HCT116 (cell line): ENCODE data around the gene SYNC.

Experiments
- JUND ChIP-seq: IDR thresholded peaks from 2 replicates; pipeline ENCODE4 v1.6.1; 2012
- POLR2A ChIP-seq: IDR thresholded peaks from 2 replicates; pipeline ENCODE4 v1.7.0; 2011; ENCODE audit warnings: borderline replicate concordance; ENCODE audit not compliant: insufficient read depth, insufficient read length; ENCODE audit errors: extremely low read depth
- POLR2AphosphoS5 ChIP-seq: IDR thresholded peaks from 2 replicates; pipeline ENCODE4 v1.6.1; 2011; ENCODE audit warnings: mild to moderate bottlenecking, low read depth, low read length, moderate library complexity
- YY1 ChIP-seq: IDR thresholded peaks from 2 replicates; pipeline ENCODE4 v1.6.1; 2011; ENCODE audit warnings: low read length, low read depth, moderate library complexity, mild to moderate bottlenecking; ENCODE audit not compliant: insufficient replicate concordance; ENCODE audit errors: extremely low read depth
- ZNF274 ChIP-seq: fragments of 200-500 bp; sonication (Bioruptor generic); IDR thresholded peaks from 2 replicates; pipeline ENCODE4 v1.6.1; 2014; ENCODE audit warnings: mild to moderate bottlenecking, low read depth, low read length, inconsistent platforms
- TF ChIP-seq, protein P1 (sequence below), 3 experiments: fragments of 200-600 bp in 1 of 3; sonication (generic) in 1 of 3; IDR thresholded peaks in 2 of 3; conservative IDR thresholded peaks in 1 of 3; 2 replicates each; pipeline ENCODE4 v1.5.1; 2012 to 2017; ENCODE audit warnings: low read depth in 2 of 3, low read length in 2 of 3, antibody characterized with exemption in 1 of 3, borderline replicate concordance in 1 of 3, control low read depth in 1 of 3, mild to moderate bottlenecking in 1 of 3, mixed read lengths in 1 of 3, mixed run types in 1 of 3, moderate library complexity in 1 of 3; ENCODE audit not compliant: insufficient read depth in 1 of 3
- TF ChIP-seq, protein P2 (sequence below): IDR thresholded peaks from 2 replicates; pipeline ENCODE4 v1.6.1; 2012; ENCODE audit warnings: low read depth
- TF ChIP-seq, protein P3 (sequence below): IDR thresholded peaks from 2 replicates; pipeline ENCODE4 v1.6.1; 2012
- TF ChIP-seq, protein P4 (sequence below): IDR thresholded peaks from 2 replicates; pipeline ENCODE4 v1.6.1; 2012

DNA sequence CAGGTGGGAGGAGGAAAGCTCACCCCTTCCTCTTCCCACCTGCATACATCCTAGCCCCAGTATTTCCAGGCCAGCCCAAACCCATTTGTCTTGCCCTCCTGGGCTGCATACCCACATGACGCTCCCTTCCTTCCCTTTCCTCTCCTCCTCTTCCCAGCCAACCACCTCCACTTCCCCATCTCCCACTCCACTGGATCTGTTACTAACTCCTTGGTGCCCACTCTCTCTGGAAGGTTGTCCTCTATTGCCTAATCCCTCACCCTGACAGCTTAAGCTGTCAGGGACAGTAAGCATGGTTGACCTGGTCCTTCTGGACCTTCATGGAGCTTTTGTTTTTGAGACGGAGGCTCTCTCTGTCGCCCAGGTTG lies 23.0 kb upstream of the SYNC start:
- TF ChIP-seq YY1 (no peak), ZNF274 (no peak), POLR2A (no peak), POLR2AphosphoS5 (no peak), JUND (no peak)
- TF ChIP-seq, protein P1, sequence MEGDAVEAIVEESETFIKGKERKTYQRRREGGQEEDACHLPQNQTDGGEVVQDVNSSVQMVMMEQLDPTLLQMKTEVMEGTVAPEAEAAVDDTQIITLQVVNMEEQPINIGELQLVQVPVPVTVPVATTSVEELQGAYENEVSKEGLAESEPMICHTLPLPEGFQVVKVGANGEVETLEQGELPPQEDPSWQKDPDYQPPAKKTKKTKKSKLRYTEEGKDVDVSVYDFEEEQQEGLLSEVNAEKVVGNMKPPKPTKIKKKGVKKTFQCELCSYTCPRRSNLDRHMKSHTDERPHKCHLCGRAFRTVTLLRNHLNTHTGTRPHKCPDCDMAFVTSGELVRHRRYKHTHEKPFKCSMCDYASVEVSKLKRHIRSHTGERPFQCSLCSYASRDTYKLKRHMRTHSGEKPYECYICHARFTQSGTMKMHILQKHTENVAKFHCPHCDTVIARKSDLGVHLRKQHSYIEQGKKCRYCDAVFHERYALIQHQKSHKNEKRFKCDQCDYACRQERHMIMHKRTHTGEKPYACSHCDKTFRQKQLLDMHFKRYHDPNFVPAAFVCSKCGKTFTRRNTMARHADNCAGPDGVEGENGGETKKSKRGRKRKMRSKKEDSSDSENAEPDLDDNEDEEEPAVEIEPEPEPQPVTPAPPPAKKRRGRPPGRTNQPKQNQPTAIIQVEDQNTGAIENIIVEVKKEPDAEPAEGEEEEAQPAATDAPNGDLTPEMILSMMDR (IDR thresholded peaks at IDR 0.05 in 2 of 3, conservative IDR thresholded peaks at IDR 0.05 in 1 of 3; ENCODE audit: borderline replicate concordance in 1 of 3, insufficient read depth in 1 of 3, low read depth in 2 of 3, low read length in 2 of 3) = no peak
- TF ChIP-seq, protein P2, sequence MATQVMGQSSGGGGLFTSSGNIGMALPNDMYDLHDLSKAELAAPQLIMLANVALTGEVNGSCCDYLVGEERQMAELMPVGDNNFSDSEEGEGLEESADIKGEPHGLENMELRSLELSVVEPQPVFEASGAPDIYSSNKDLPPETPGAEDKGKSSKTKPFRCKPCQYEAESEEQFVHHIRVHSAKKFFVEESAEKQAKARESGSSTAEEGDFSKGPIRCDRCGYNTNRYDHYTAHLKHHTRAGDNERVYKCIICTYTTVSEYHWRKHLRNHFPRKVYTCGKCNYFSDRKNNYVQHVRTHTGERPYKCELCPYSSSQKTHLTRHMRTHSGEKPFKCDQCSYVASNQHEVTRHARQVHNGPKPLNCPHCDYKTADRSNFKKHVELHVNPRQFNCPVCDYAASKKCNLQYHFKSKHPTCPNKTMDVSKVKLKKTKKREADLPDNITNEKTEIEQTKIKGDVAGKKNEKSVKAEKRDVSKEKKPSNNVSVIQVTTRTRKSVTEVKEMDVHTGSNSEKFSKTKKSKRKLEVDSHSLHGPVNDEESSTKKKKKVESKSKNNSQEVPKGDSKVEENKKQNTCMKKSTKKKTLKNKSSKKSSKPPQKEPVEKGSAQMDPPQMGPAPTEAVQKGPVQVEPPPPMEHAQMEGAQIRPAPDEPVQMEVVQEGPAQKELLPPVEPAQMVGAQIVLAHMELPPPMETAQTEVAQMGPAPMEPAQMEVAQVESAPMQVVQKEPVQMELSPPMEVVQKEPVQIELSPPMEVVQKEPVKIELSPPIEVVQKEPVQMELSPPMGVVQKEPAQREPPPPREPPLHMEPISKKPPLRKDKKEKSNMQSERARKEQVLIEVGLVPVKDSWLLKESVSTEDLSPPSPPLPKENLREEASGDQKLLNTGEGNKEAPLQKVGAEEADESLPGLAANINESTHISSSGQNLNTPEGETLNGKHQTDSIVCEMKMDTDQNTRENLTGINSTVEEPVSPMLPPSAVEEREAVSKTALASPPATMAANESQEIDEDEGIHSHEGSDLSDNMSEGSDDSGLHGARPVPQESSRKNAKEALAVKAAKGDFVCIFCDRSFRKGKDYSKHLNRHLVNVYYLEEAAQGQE = no peak
- TF ChIP-seq, protein P3, sequence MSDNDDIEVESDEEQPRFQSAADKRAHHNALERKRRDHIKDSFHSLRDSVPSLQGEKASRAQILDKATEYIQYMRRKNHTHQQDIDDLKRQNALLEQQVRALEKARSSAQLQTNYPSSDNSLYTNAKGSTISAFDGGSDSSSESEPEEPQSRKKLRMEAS = no peak
- TF ChIP-seq, protein P4, sequence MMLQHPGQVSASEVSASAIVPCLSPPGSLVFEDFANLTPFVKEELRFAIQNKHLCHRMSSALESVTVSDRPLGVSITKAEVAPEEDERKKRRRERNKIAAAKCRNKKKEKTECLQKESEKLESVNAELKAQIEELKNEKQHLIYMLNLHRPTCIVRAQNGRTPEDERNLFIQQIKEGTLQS = no peak
